Natural killer cell (primary cell): Measurements from ENCODE around the gene THRB. TPM values are rescaled to one million over a fixed set of nuclear protein-coding genes. Genes with fewer than 3 reads are reported as not detected.
A peak's percentile ranks its signal among the peaks of the same experiment; 100 is the strongest.

Experiments used
- ATAC-seq, 3 donors: fragments of 150-1000 bp in 2 of 3; fragments of 200-7000 bp in 1 of 3; cut with Tn5 transposase; 1 replicate in 1 of 3; 2 replicates in 2 of 3; pipeline ENCODE4 v1.10.0; 2021; ENCODE audit warnings: mild to moderate bottlenecking in 2 of 3, moderate library complexity in 2 of 3
- DNase-seq, 2 donors: peaks; one replicate each; pipeline versions ENCODE4 v3.0.0 to v3.0.0-alpha.2; 2013 to 2021; ENCODE audit warnings: mixed read lengths in 1 of 2
- H3K27ac ChIP-seq: one replicate; pipeline ENCODE4 v1.5.1; 2013; ENCODE audit warnings: mild to moderate bottlenecking, low read length
- H3K27me3 ChIP-seq: one replicate; pipeline ENCODE4 v1.6.1; 2013; ENCODE audit warnings: low read length; ENCODE audit not compliant: control insufficient read depth, insufficient read depth
- H3K36me3 ChIP-seq: one replicate; pipeline ENCODE4 v1.6.1; 2013; ENCODE audit warnings: low read length; ENCODE audit not compliant: control insufficient read depth, insufficient read depth
- H3K4me1 ChIP-seq: one replicate; pipeline ENCODE4 v1.6.1; 2013; ENCODE audit warnings: low read length; ENCODE audit not compliant: control insufficient read depth, insufficient read depth
- H3K4me3 ChIP-seq: one replicate; pipeline ENCODE4 v1.5.1; 2013; ENCODE audit warnings: low read length
- H3K9me3 ChIP-seq: one replicate; pipeline ENCODE4 v1.6.1; 2013; ENCODE audit warnings: low read length; ENCODE audit not compliant: control insufficient read depth, insufficient read depth
- H3K27ac Mint-ChIP-seq, 2 donors: one replicate each; pipeline ENCODE4 v1.8.0; 2022; ENCODE audit warnings: mild to moderate bottlenecking in 2 of 2, mixed read lengths in 2 of 2, moderate library complexity in 1 of 2
- H3K27me3 Mint-ChIP-seq, 2 donors: one replicate each; pipeline ENCODE4 v1.8.0; 2022; ENCODE audit warnings: low read depth in 2 of 2, mixed read lengths in 2 of 2
- H3K36me3 Mint-ChIP-seq: one replicate; pipeline ENCODE4 v1.8.0; 2022; ENCODE audit warnings: mixed read lengths
- H3K4me1 Mint-ChIP-seq, 2 donors: one replicate each; pipeline ENCODE4 v1.8.0; 2022; ENCODE audit warnings: mixed read lengths in 2 of 2
- H3K4me3 Mint-ChIP-seq: one replicate; pipeline ENCODE4 v1.8.0; 2022; ENCODE audit warnings: mild to moderate bottlenecking, moderate library complexity, mixed read lengths
- H3K9me3 Mint-ChIP-seq, 2 donors: one replicate each; pipeline ENCODE4 v1.8.0; 2022; ENCODE audit warnings: mixed read lengths in 2 of 2
- CTCF ChIP-seq: fragments of 200-600 bp; IDR thresholded peaks from one replicate; pipeline ENCODE4 v1.8.0; 2022; ENCODE audit warnings: antibody characterized with exemption
- WGBS: methylation state at CpG from one replicate; pipeline ENCODE4 v1.1.7; 2013; ENCODE audit warnings: missing lambda C conversion rate; ENCODE audit not compliant: insufficient coverage; 5-methylcytosine and 5-hydroxymethylcytosine counted together
- intact Hi-C: fragments of 100-400 bp; cut with micrococcal nuclease; formaldehyde crosslinking; loops from one replicate; pipeline ENCODE4 v1.14.2; 2022
- total RNA-seq, 4 donors: library from RNA; stranded (reverse); fragments of 120-200 nt in 1 of 4; gene quantifications; one replicate each; pipeline versions ENCODE4 v1.2.3 to v1.2.4, GENCODE V29; 2013 to 2022

Gene THRB
- total RNA-seq, 3 donors from 2014 or later (not counting 1 experiment from before 2014, with no cell fraction given), result 0.05 TPM; not detected in 2

DNA sequence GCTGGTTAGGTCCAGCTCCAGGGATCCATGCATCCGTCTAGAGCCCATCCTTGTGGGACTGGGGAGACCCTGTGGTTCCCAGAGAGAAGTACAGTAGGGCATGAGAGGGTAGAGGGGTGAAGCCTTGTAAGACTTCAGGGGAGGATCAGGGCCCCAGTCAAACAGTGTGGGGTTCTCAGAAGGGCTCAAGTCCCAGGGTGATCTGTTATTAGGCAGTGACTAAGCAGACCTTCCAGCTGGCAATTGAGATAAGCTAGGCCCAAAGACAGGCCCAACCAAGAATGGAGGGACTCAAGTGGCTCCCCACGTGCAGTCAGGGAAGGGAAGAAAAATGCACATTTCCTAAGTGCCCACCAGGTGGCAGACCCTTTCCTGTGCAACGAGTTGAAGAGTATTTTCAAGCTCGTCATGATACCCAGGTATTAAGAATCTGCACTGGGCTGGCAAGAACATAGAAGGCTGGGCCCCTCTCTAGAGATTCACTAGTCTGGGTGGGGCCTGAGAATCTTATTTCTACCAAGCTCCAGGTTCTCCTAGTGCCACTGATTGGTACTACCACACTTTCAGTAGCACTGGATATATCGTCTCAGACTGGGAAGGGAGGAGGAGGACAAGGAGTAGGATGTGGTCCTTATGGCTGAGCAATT is 308.8 kb downstream of the THRB start:
- Histone ChIP-seq H3K27me3 (no peaks in the 10 kb centered on the region), H3K36me3 (no peaks in the 10 kb centered on the region), H3K4me3 (no peak overlapping the region), H3K9me3 (no peaks in the 10 kb centered on the region), H3K27ac (no peak overlapping the region), H3K4me1 (no peaks in the 10 kb centered on the region)
- Mint-ChIP-seq H3K4me3 (no peak overlapping the region), H3K36me3 (no peaks in the 10 kb centered on the region), H3K4me1 (no peaks in the 10 kb centered on the region), H3K9me3 (no peaks in the 10 kb centered on the region), H3K27ac (no peak overlapping the region), H3K27me3 (no peaks in the 10 kb centered on the region)
- WGBS, result 37% methylated on average over 5 of the region's 5 CpGs
- peak; percentile 37 for TF ChIP-seq CTCF
- peak in 1 of 2 donors; percentile 38 for DNase-seq
- ATAC-seq, result peak in 1 of 3 donors; percentile 39
- intact Hi-C loops, result no loop called here

- Histone ChIP-seq H3K27me3 (no peaks in the 10 kb centered on the region), H3K4me3 (no peak overlapping the region), H3K36me3 (no peaks in the 10 kb centered on the region), H3K4me1 (no peaks in the 10 kb centered on the region), H3K9me3 (no peaks in the 10 kb centered on the region), H3K27ac (no peak overlapping the region)
- H3K9me3 Mint-ChIP-seq, result no peaks in the 10 kb centered on the region
- TF ChIP-seq CTCF, result no peak
- H3K36me3 Mint-ChIP-seq, result no peaks in the 10 kb centered on the region
- no peaks in the 10 kb centered on the region for H3K27me3 Mint-ChIP-seq
- ATAC-seq, result no peak
- WGBS, result 80% methylated on average over 4 of the region's 5 CpGs
- H3K27ac Mint-ChIP-seq, result no peak overlapping the region
- intact Hi-C loops, result no loop called here
- no peaks in the 10 kb centered on the region for H3K4me1 Mint-ChIP-seq
- H3K4me3 Mint-ChIP-seq, result no peak overlapping the region
- no peak for DNase-seq
Observed at GRCh38 chr3:24184528-24185176, 310.0 kb downstream of the THRB start.

- Histone ChIP-seq H3K27me3 (no peaks in the 10 kb centered on the region), H3K4me3 (no peak overlapping the region), H3K4me1 (no peaks in the 10 kb centered on the region), H3K9me3 (no peaks in the 10 kb centered on the region), H3K36me3 (no peaks in the 10 kb centered on the region), H3K27ac (no peak overlapping the region)
- TF ChIP-seq CTCF, result no peak
- Mint-ChIP-seq H3K36me3 (no peaks in the 10 kb centered on the region), H3K9me3 (no peaks in the 10 kb centered on the region), H3K27me3 (no peaks in the 10 kb centered on the region), H3K27ac (no peak overlapping the region), H3K4me3 (no peak overlapping the region), H3K4me1 (no peaks in the 10 kb centered on the region)
- intact Hi-C loops, result no loop called here
- ATAC-seq (no peak), DNase-seq (no peak)
- WGBS, result 100% methylated on average over 2 of the region's 2 CpGs
Observed at GRCh38 chr3:24182756-24183155, 311.9 kb downstream of the THRB start.
